Measurements from ENCODE around the gene MAD1L1. TPM values are rescaled to one million over a fixed set of nuclear protein-coding genes. Genes with fewer than 3 reads are reported as not detected.
A peak's percentile ranks its signal among the peaks of the same experiment; 100 is the strongest.

MAD1L1 gene
- total and polyA plus RNA-seq, 2 of the 13 experiments (the other 11 are each of a cell fraction or from before 2014, with no cell fraction given): 17.4 to 64.7 TPM

GRCh38 chr7:2162004-2162902 is 70.5 kb downstream of the MAD1L1 start (continued):
- TF ChIP-seq MNT (IDR thresholded peaks at IDR 0.05) (peak; percentile 61), BCL6 (CRISPR knock-in tag; IDR thresholded peaks at IDR 0.05) (peak; percentile 93), FOXA3 (CRISPR knock-in tag; IDR thresholded peaks at IDR 0.05) (peak; percentile 38; the same call in 1 of the 2 replicates), HDAC2 (CRISPR knock-in tag; IDR thresholded peaks at IDR 0.05) (0 out of 2 replicates have a peak, but pooled peaks have one; percentile 24), HNF4A (CRISPR knock-in tag; IDR thresholded peaks at IDR 0.05) (peak; percentile 52), MLX (CRISPR knock-in tag; IDR thresholded peaks at IDR 0.05) (peak; percentile 91), ZNF652 (CRISPR knock-in tag; IDR thresholded peaks at IDR 0.05; ENCODE audit: borderline replicate concordance, low read depth) (peak; percentile 82), FOXK2 (IDR thresholded peaks at IDR 0.05) (peak; percentile 55; the same call in 1 of the 2 replicates), RXRB (CRISPR knock-in tag; IDR thresholded peaks at IDR 0.05; ENCODE audit: borderline replicate concordance) (peak; percentile 48), NR2F1 (CRISPR knock-in tag; IDR thresholded peaks at IDR 0.05) (peak in 1 of 2 experiments; percentile 63; a peak in 1 of 4 replicates), SAP130 (CRISPR knock-in tag; IDR thresholded peaks at IDR 0.05; ENCODE audit: low read depth) (0 out of 2 replicates have a peak, but pooled peaks have one; percentile 35)

DNA sequence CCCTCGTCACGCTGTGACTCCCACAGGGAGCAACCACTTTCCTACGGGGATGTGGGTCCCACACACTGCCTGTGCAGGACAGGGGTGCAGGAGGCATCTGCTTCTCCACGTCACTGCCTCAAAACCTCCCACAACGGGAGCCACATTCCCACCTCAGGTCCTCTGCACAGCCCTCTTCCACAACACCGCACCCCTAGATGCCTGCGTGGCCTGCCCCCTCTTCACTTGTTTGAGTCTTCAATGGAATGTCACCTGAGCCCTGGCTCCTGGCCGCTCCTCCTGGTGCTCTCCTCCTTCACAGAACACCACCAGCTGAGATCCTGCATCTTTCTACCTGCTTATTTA is 73.6 kb downstream of the MAD1L1 start:
- Histone ChIP-seq H3K4me1 (ENCODE audit: insufficient read depth, low read length) (peaks cover 61% of the 10 kb centered on the region), H3K9me3 (ENCODE audit: low read length) (no peaks in the 10 kb centered on the region), H3K79me2 (ENCODE audit: insufficient read depth, low read length) (peaks cover 6% of the 10 kb centered on the region), H3K27me3 (ENCODE audit: control insufficient read depth in 1 of 2, insufficient read depth in 2 of 2, low read length in 2 of 2) (no peaks in the 10 kb centered on the region), H2AFZ (ENCODE audit: low read length) (no peak overlapping the region), H3K9ac (ENCODE audit: insufficient read depth, low read depth, low read length) (no peak overlapping the region), H3K36me3 (replicated peaks in 1 of 2; ENCODE audit: control insufficient read depth in 1 of 2, insufficient read depth in 2 of 2, low read length in 2 of 2) (peaks cover 1 to 19% of the 10 kb centered on the region in 2 experiments; a peak in 2 of 5 replicates), H3K4me2 (ENCODE audit: low read depth, low read length) (no peak overlapping the region), H3K4me3 (replicated peaks in 1 of 3; ENCODE audit: insufficient read depth in 1 of 3, low read depth in 2 of 3, low read length in 3 of 3) (no peak overlapping the region), H4K20me1 (ENCODE audit: insufficient read depth, low read length) (no peaks in the 10 kb centered on the region), H3K27ac (ENCODE audit: extremely low read length, insufficient read depth, low read length) (no peak overlapping the region)
- 98% methylated on average over 8 of the region's 8 CpGs for WGBS (ENCODE audit: low lambda C conversion rate)
- no peak for DNase-seq (ENCODE audit: low spot score)
- in situ Hi-C loops (cut with HindIII; ENCODE audit: extremely low pct_ligation_motif_present, low pct_unique_long_range_greater_than_20kb): no loop called here
- TF ChIP-seq, protein P1, sequence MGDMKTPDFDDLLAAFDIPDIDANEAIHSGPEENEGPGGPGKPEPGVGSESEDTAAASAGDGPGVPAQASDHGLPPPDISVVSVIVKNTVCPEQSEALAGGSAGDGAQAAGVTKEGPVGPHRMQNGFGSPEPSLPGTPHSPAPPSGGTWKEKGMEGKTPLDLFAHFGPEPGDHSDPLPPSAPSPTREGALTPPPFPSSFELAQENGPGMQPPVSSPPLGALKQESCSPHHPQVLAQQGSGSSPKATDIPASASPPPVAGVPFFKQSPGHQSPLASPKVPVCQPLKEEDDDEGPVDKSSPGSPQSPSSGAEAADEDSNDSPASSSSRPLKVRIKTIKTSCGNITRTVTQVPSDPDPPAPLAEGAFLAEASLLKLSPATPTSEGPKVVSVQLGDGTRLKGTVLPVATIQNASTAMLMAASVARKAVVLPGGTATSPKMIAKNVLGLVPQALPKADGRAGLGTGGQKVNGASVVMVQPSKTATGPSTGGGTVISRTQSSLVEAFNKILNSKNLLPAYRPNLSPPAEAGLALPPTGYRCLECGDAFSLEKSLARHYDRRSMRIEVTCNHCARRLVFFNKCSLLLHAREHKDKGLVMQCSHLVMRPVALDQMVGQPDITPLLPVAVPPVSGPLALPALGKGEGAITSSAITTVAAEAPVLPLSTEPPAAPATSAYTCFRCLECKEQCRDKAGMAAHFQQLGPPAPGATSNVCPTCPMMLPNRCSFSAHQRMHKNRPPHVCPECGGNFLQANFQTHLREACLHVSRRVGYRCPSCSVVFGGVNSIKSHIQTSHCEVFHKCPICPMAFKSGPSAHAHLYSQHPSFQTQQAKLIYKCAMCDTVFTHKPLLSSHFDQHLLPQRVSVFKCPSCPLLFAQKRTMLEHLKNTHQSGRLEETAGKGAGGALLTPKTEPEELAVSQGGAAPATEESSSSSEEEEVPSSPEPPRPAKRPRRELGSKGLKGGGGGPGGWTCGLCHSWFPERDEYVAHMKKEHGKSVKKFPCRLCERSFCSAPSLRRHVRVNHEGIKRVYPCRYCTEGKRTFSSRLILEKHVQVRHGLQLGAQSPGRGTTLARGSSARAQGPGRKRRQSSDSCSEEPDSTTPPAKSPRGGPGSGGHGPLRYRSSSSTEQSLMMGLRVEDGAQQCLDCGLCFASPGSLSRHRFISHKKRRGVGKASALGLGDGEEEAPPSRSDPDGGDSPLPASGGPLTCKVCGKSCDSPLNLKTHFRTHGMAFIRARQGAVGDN (CRISPR knock-in tag; IDR thresholded peaks at IDR 0.05): 0 out of 2 replicates have a peak, but pooled peaks have one; percentile 3
- TF ChIP-seq ZNF572 (CRISPR knock-in tag; IDR thresholded peaks at IDR 0.05): no peak
- BruUV-seq (replicated peaks): no TSS peak
- no peak for ATAC-seq
- FAIRE-seq: no peak
- CTCF ChIA-PET (ENCODE audit: low intra/inter-chr PET ratio, low total read pairs): no interaction called here
- intact Hi-C loops (cut with micrococcal nuclease; ENCODE audit: unreplicated experiment): loop anchor here (10.0 kb wide), 1 partner anchor 54 kb away; no protein-coding TSS in a partner anchor
- POLR2A ChIA-PET: no interaction called here

All from HepG2 (cell line).